A549 (cell line): ENCODE results near the gene SOWAHC. TPM values are rescaled to one million over a fixed set of nuclear protein-coding genes. Genes with fewer than 3 reads are reported as not detected.

Source experiments
- ATAC-seq, 2 experiments: fragments of 200-7000 bp in 1 of 2; fragments of >200 bp in 1 of 2; cut with Nextera tagmentation in 1 of 2; cut with Tn5 transposase in 1 of 2; 3 replicates each; pipeline versions ENCODE4 v1.8.0 to v1.9.1; 2018 to 2020; ENCODE audit warnings: mild to moderate bottlenecking in 1 of 2, moderate library complexity in 1 of 2
- CTCF ChIA-PET: fragments of 300-600 bp; sonication (Branson Sonifier 250); formaldehyde crosslinking; extraction: SDS; loops from one replicate; lab custom pipeline; 2021; ENCODE audit warnings: antibody characterized with exemption, inconsistent platforms; lab: Yijun Ruan, JAX
- POLR2A ChIA-PET: fragments of 350-600 bp; formaldehyde crosslinking; extraction: SDS; loops from one replicate; lab custom pipeline; 2021; ENCODE audit warnings: antibody characterized with exemption, inconsistent platforms; lab: Yijun Ruan, JAX
- DNase-seq, 2 experiments: peaks; one replicate each; pipeline versions ENCODE4 v3.0.0 to v3.0.0-alpha.2; 2011 to 2016; ENCODE audit warnings: low read depth in 1 of 2, low spot score in 1 of 2
- FAIRE-seq: peaks from 2 replicates; lab custom pipeline; 2011; peaks lifted over from hg19 to GRCh38; lab: Jason Lieb, UNC
- H3K27ac ChIP-seq, 2 experiments: fragments of >200 bp; sonication (Bioruptor Twin); formaldehyde crosslinking; 3 replicates each; pipeline ENCODE4 v1.5.1; 2016 to 2017
- H3K4me1 ChIP-seq: fragments of >200 bp; sonication (Bioruptor Twin); formaldehyde crosslinking; 3 replicates; pipeline ENCODE4 v1.6.1; 2016
- H3K4me2 ChIP-seq: fragments of >200 bp; sonication (Bioruptor Twin); formaldehyde crosslinking; 3 replicates; pipeline ENCODE4 v1.6.1; 2016
- H3K4me3 ChIP-seq: fragments of >200 bp; sonication (Bioruptor Twin); formaldehyde crosslinking; 3 replicates; pipeline ENCODE4 v1.5.1; 2016
- H3K9me3 ChIP-seq: fragments of >200 bp; sonication (Bioruptor Twin); formaldehyde crosslinking; 3 replicates; pipeline ENCODE4 v1.6.1; 2016
- BHLHE40 ChIP-seq: IDR thresholded peaks from 2 replicates; pipeline ENCODE4 v1.6.1; 2012; ENCODE audit warnings: low read depth, low read length, inconsistent platforms
- CEBPB ChIP-seq, 2 experiments: fragments of >200 bp in 1 of 2; sonication (Bioruptor Twin) in 1 of 2; formaldehyde crosslinking in 1 of 2; IDR thresholded peaks; 2 replicates each; pipeline ENCODE4 v1.6.1; 2012 to 2016
- CTCF ChIP-seq: fragments of >200 bp; sonication (Bioruptor Twin); formaldehyde crosslinking; IDR thresholded peaks from 3 replicates; pipeline ENCODE4 v1.5.1; 2016
- EP300 ChIP-seq, 2 experiments: fragments of >200 bp; sonication (Bioruptor Twin); formaldehyde crosslinking; IDR thresholded peaks; 2 replicates in 1 of 2; 3 replicates in 1 of 2; pipeline ENCODE4 v1.6.1; 2016 to 2017
- FOSB ChIP-seq: fragments of 250-450 bp; sonication (Bioruptor Pico); IDR thresholded peaks from 2 replicates; pipeline ENCODE4 v1.5.0; 2020; ENCODE audit warnings: mild to moderate bottlenecking, moderate library complexity
- FOSL2 ChIP-seq, 2 experiments: fragments of 450-650 bp in 1 of 2; fragments of >200 bp in 1 of 2; sonication (Bioruptor Twin) in 1 of 2; formaldehyde crosslinking; IDR thresholded peaks; 2 replicates each; pipeline versions ENCODE4 v1.5.0 to v1.6.1; 2016 to 2020; ENCODE audit warnings: mild to moderate bottlenecking in 1 of 2, moderate library complexity in 1 of 2
- HDAC2 ChIP-seq: fragments of 200-600 bp; sonication (generic); IDR thresholded peaks from 2 replicates; pipeline ENCODE4 v1.6.1; 2016
- HEYL ChIP-seq: fragments of 250-450 bp; sonication (Bioruptor Pico); IDR thresholded peaks from 2 replicates; pipeline ENCODE4 v1.8.0; 2021; ENCODE audit warnings: mild to moderate bottlenecking, moderate library complexity
- HOXB5 ChIP-seq: fragments of 250-450 bp; sonication (Bioruptor Pico); IDR thresholded peaks from 2 replicates; pipeline ENCODE4 v1.5.0; 2020; ENCODE audit warnings: mild to moderate bottlenecking, moderate library complexity
- JUN ChIP-seq, 2 experiments: fragments of >200 bp; sonication (Bioruptor Twin); formaldehyde crosslinking; IDR thresholded peaks; 2 replicates in 1 of 2; 3 replicates in 1 of 2; pipeline ENCODE4 v1.6.1; 2016 to 2017
- KDM1A ChIP-seq: fragments of 200-600 bp; sonication (generic); IDR thresholded peaks from 2 replicates; pipeline ENCODE4 v1.6.1; 2016; ENCODE audit warnings: low read depth, mild to moderate bottlenecking
- MAX ChIP-seq: IDR thresholded peaks from 2 replicates; pipeline ENCODE4 v1.6.1; 2012
- MAZ ChIP-seq: fragments of 150-350 bp; IDR thresholded peaks from 2 replicates; pipeline ENCODE4 v1.6.1; 2014; ENCODE audit warnings: antibody characterized with exemption, low read depth, low read length, borderline replicate concordance
- NPAS2 ChIP-seq: fragments of 250-450 bp; sonication (Bioruptor Pico); IDR thresholded peaks from 2 replicates; pipeline ENCODE4 v1.8.0; 2022; ENCODE audit warnings: mild to moderate bottlenecking, moderate library complexity, borderline replicate concordance
- RAD21 ChIP-seq, 2 experiments: fragments of >200 bp in 1 of 2; sonication (Bioruptor Twin) in 1 of 2; formaldehyde crosslinking in 1 of 2; IDR thresholded peaks in 1 of 2; conservative IDR thresholded peaks in 1 of 2; 2 replicates in 1 of 2; 3 replicates in 1 of 2; pipeline ENCODE4 v1.6.1; 2012 to 2018; ENCODE audit warnings: inconsistent platforms in 1 of 2
- RCOR1 ChIP-seq: fragments of 150-350 bp; IDR thresholded peaks from 2 replicates; pipeline ENCODE4 v1.6.1; 2014; ENCODE audit warnings: antibody characterized with exemption, low read length, low read depth
- SMC3 ChIP-seq: fragments of >200 bp; sonication (Bioruptor Twin); formaldehyde crosslinking; IDR thresholded peaks from 3 replicates; pipeline ENCODE4 v1.6.1; 2018; ENCODE audit warnings: inconsistent platforms
- WGBS: methylation state at CpG from one replicate; pipeline ENCODE4 v1.1.6; 2017; ENCODE audit errors: missing lambda C conversion rate; 5-methylcytosine and 5-hydroxymethylcytosine counted together
- polyA plus RNA-seq, 4 experiments: library from polyadenylated mRNA; depleted of rRNA in 3 of 4; stranded (reverse); fragments of >200 nt; fragmentation: RNase III in 1 of 4; extraction: RNeasy Plus Mini Kit Qiagen cat#74134 plus additional on column Dnase treatment in 1 of 4; gene quantifications; 2 replicates in 3 of 4; 3 replicates in 1 of 4; pipeline ENCODE4 v1.2.3, GENCODE V29; 2011 to 2017
- TF ChIP-seq, protein P1 (sequence below): fragments of 450-650 bp; IDR thresholded peaks from 2 replicates; pipeline ENCODE4 v1.6.1; 2014; ENCODE audit warnings: antibody characterized with exemption
- TF ChIP-seq, protein P2 (sequence below): fragments of 200-600 bp; sonication (generic); IDR thresholded peaks from 2 replicates; pipeline ENCODE4 v1.6.1; 2016; ENCODE audit warnings: antibody characterized with exemption, mild to moderate bottlenecking, moderate library complexity
- TF ChIP-seq, protein P3 (sequence below): fragments of 250-450 bp; sonication (Bioruptor Pico); IDR thresholded peaks from 2 replicates; pipeline ENCODE4 v1.5.0; 2020; ENCODE audit warnings: low read depth, mild to moderate bottlenecking, moderate library complexity

The SOWAHC gene
- polyA plus RNA-seq, 2 of the 4 experiments (the other 2 are of a cell fraction), result 13.7 to 14.2 TPM

GRCh38 chr2:109609352-109610024, 4.7 kb upstream of the SOWAHC start:
- peak overlapping the region; percentile 28 for H3K4me3 ChIP-seq
- ChIA-PET POLR2A (interaction anchor here (0.7 kb wide), 3 partner anchors 12 to 86 kb away, joined by 3 to 5 read pairs (median 4); no protein-coding TSS in a partner anchor), CTCF (interaction anchor here (1.1 to 1.8 kb wide), 4 partner anchors 9 to 63 kb away, joined by 3 to 17 read pairs (median 3); no protein-coding TSS in a partner anchor)
- no peaks in the 10 kb centered on the region for H3K9me3 ChIP-seq
- H3K4me1 ChIP-seq, result peaks cover 67% of the 10 kb centered on the region
- no peak for FAIRE-seq
- H3K27ac ChIP-seq, result peak overlapping the region; percentile 69 to 83
- peak in 1 of 2 experiments; percentile 40 for DNase-seq
- TF ChIP-seq FOSB (no peak), MAX (no peak), KDM1A (no peak), CEBPB (IDR thresholded peaks at IDR 0.05) (peak; percentile 32 to 53; a peak in 2 of 4 replicates), HEYL (no peak), FOSL2 (IDR thresholded peaks at IDR 0.05) (no peak), FOSL2 (CRISPR knock-in tag; IDR thresholded peaks at IDR 0.05) (peak; percentile 22; the same call in 1 of the 2 replicates), BHLHE40 (no peak), MAZ (no peak), HDAC2 (no peak), JUN (IDR thresholded peaks at IDR 0.05) (no peak), HOXB5 (CRISPR knock-in tag) (no peak), EP300 (IDR thresholded peaks at IDR 0.05) (no peak), RCOR1 (no peak)
- TF ChIP-seq, protein P1, sequence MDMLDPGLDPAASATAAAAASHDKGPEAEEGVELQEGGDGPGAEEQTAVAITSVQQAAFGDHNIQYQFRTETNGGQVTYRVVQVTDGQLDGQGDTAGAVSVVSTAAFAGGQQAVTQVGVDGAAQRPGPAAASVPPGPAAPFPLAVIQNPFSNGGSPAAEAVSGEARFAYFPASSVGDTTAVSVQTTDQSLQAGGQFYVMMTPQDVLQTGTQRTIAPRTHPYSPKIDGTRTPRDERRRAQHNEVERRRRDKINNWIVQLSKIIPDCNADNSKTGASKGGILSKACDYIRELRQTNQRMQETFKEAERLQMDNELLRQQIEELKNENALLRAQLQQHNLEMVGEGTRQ, result no peak
- TF ChIP-seq, protein P2, sequence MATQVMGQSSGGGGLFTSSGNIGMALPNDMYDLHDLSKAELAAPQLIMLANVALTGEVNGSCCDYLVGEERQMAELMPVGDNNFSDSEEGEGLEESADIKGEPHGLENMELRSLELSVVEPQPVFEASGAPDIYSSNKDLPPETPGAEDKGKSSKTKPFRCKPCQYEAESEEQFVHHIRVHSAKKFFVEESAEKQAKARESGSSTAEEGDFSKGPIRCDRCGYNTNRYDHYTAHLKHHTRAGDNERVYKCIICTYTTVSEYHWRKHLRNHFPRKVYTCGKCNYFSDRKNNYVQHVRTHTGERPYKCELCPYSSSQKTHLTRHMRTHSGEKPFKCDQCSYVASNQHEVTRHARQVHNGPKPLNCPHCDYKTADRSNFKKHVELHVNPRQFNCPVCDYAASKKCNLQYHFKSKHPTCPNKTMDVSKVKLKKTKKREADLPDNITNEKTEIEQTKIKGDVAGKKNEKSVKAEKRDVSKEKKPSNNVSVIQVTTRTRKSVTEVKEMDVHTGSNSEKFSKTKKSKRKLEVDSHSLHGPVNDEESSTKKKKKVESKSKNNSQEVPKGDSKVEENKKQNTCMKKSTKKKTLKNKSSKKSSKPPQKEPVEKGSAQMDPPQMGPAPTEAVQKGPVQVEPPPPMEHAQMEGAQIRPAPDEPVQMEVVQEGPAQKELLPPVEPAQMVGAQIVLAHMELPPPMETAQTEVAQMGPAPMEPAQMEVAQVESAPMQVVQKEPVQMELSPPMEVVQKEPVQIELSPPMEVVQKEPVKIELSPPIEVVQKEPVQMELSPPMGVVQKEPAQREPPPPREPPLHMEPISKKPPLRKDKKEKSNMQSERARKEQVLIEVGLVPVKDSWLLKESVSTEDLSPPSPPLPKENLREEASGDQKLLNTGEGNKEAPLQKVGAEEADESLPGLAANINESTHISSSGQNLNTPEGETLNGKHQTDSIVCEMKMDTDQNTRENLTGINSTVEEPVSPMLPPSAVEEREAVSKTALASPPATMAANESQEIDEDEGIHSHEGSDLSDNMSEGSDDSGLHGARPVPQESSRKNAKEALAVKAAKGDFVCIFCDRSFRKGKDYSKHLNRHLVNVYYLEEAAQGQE, result no peak
- TF ChIP-seq, protein P3, sequence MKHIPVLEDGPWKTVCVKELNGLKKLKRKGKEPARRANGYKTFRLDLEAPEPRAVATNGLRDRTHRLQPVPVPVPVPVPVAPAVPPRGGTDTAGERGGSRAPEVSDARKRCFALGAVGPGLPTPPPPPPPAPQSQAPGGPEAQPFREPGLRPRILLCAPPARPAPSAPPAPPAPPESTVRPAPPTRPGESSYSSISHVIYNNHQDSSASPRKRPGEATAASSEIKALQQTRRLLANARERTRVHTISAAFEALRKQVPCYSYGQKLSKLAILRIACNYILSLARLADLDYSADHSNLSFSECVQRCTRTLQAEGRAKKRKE (CRISPR knock-in tag), result no peak
- H3K4me2 ChIP-seq, result peak overlapping the region; percentile 78
- ATAC-seq, result no peak
- WGBS, result 4% methylated on average over 8 of the region's 8 CpGs

- ChIA-PET POLR2A (no interaction called here), CTCF (interaction anchor here (1.0 to 4.9 kb wide), 3 partner anchors 66 to 125 kb away, joined by 4 to 37 read pairs (median 10); no protein-coding TSS in a partner anchor)
- TF ChIP-seq RAD21 (conservative IDR thresholded peaks at IDR 0.05 in 1 of 2, IDR thresholded peaks at IDR 0.05 in 1 of 2), result peak; percentile 32 to 35; a peak in 4 of 5 replicates
- no peak for TF ChIP-seq NPAS2 (CRISPR knock-in tag)
- TF ChIP-seq FOSB, result no peak
- TF ChIP-seq SMC3, result peak; percentile 27; the same call in 2 of the 3 replicates
- peak; percentile 26; the same call in 2 of the 3 replicates for TF ChIP-seq CTCF
- 65% methylated on average over 5 of the region's 5 CpGs for WGBS
- H3K4me1 ChIP-seq, result peaks cover 57% of the 10 kb centered on the region
- H3K4me3 ChIP-seq, result peak overlapping the region; percentile 69
- peak overlapping the region; percentile 74 for H3K4me2 ChIP-seq
- peak overlapping the region; percentile 92 to 99; a peak in 5 of 6 replicates for H3K27ac ChIP-seq
- no peaks in the 10 kb centered on the region for H3K9me3 ChIP-seq
- FAIRE-seq (no peak), ATAC-seq (no peak), DNase-seq (peak in 1 of 2 experiments; percentile 51)
Observed at GRCh38 chr2:109611467-109612095, 2.6 kb upstream of the SOWAHC start.
